Measurements from ENCODE around the gene EP300. TPM values are rescaled to one million over a fixed set of nuclear protein-coding genes. Genes with fewer than 3 reads are reported as not detected.
A peak's percentile ranks its signal among the peaks of the same experiment; 100 is the strongest.
"Not testable (repeated sequence)": the region's sequence is repeated elsewhere in the genome, so short reads cannot be mapped to it uniquely, and the experiment has no call there.

Gene EP300
- total RNA-seq, 1 donor from 2014 or later: 78.9 TPM

- no peak for DNase-seq
These were observed 1.7 kb downstream of the EP300 start for GRCh38 chr22:41094041-41094593.

GRCh38 chr22:41096391-41096790, 4.0 kb downstream of the EP300 start:
- H3K4me1 ChIP-seq: peaks cover 30% of the 10 kb centered on the region
- no peaks in the 10 kb centered on the region for H3K36me3 ChIP-seq
- H3K27ac ChIP-seq: no peak overlapping the region
- no peak for DNase-seq
- no peak for ATAC-seq
- no peaks in the 10 kb centered on the region for H3K9me3 ChIP-seq
- TF ChIP-seq, protein P1, sequence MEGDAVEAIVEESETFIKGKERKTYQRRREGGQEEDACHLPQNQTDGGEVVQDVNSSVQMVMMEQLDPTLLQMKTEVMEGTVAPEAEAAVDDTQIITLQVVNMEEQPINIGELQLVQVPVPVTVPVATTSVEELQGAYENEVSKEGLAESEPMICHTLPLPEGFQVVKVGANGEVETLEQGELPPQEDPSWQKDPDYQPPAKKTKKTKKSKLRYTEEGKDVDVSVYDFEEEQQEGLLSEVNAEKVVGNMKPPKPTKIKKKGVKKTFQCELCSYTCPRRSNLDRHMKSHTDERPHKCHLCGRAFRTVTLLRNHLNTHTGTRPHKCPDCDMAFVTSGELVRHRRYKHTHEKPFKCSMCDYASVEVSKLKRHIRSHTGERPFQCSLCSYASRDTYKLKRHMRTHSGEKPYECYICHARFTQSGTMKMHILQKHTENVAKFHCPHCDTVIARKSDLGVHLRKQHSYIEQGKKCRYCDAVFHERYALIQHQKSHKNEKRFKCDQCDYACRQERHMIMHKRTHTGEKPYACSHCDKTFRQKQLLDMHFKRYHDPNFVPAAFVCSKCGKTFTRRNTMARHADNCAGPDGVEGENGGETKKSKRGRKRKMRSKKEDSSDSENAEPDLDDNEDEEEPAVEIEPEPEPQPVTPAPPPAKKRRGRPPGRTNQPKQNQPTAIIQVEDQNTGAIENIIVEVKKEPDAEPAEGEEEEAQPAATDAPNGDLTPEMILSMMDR (IDR thresholded peaks at IDR 0.05): no peak
- no peaks in the 10 kb centered on the region for H3K27me3 ChIP-seq
- intact Hi-C loops (cut with DNase I): no loop called here
- H3K4me3 ChIP-seq: peak overlapping the region; percentile 17

More at GRCh38 chr22:41094041-41094593, 1.7 kb downstream of the EP300 start:
- Histone ChIP-seq H3K4me1 (peaks cover 30% of the 10 kb centered on the region), H3K27ac (peak overlapping the region; percentile 100), H3K4me3 (peak overlapping the region; percentile 86), H3K9me3 (no peaks in the 10 kb centered on the region), H3K36me3 (no peaks in the 10 kb centered on the region), H3K27me3 (no peaks in the 10 kb centered on the region)
- no peak for ATAC-seq
- intact Hi-C loops (cut with DNase I): loop anchor here (5.0 kb wide), 1 partner anchor 142 kb away; the partner anchor contains the start of gene RBX1
- TF ChIP-seq, protein P1 (IDR thresholded peaks at IDR 0.05): no peak

- H3K4me3 ChIP-seq: no peak overlapping the region
- H3K9me3 ChIP-seq: no peaks in the 10 kb centered on the region
- H3K27ac ChIP-seq: no peak overlapping the region
- TF ChIP-seq, protein P1 (IDR thresholded peaks at IDR 0.05): no peak
- intact Hi-C loops (cut with DNase I): no loop called here
- ATAC-seq: no peak
- DNase-seq: no peak
- H3K36me3 ChIP-seq: no peaks in the 10 kb centered on the region
- no peaks in the 10 kb centered on the region for H3K27me3 ChIP-seq
- peaks cover 35% of the 10 kb centered on the region for H3K4me1 ChIP-seq
These were observed 4.4 kb downstream of the EP300 start for GRCh38 chr22:41096841-41097240.

- H3K27me3 ChIP-seq: no peaks in the 10 kb centered on the region
- intact Hi-C loops (cut with DNase I): no loop called here
- H3K27ac ChIP-seq: no peak overlapping the region
- DNase-seq (no peak), ATAC-seq (no peak)
- no peaks in the 10 kb centered on the region for H3K36me3 ChIP-seq
- peaks cover 43% of the 10 kb centered on the region for H3K4me1 ChIP-seq
- H3K9me3 ChIP-seq: no peaks in the 10 kb centered on the region
- TF ChIP-seq, protein P1 (IDR thresholded peaks at IDR 0.05): no peak
- no peak overlapping the region for H3K4me3 ChIP-seq
These were observed 6.6 kb downstream of the EP300 start for GRCh38 chr22:41099036-41099435.

- TF ChIP-seq, protein P1 (IDR thresholded peaks at IDR 0.05): no peak
- Histone ChIP-seq H3K36me3 (peaks cover 20% of the 10 kb centered on the region), H3K27me3 (no peaks in the 10 kb centered on the region), H3K9me3 (no peaks in the 10 kb centered on the region), H3K4me1 (peaks cover 32% of the 10 kb centered on the region), H3K27ac (peak overlapping the region; percentile 55), H3K4me3 (no peak overlapping the region)
- peak; percentile 33 for ATAC-seq
- intact Hi-C loops (cut with DNase I): no loop called here
- no peak for DNase-seq
These were observed 14.0 kb downstream of the EP300 start for GRCh38 chr22:41106122-41106968.

- H3K27me3 ChIP-seq; H3K4me3 ChIP-seq; H3K9me3 ChIP-seq; intact Hi-C loops (cut with DNase I); DNase-seq; ATAC-seq: not testable (repeated sequence)
- Histone ChIP-seq H3K4me1 (peaks cover 26% of the 10 kb centered on the region), H3K27ac (peak overlapping the region; percentile 55), H3K36me3 (peaks cover 23% of the 10 kb centered on the region)
These were observed 14.6 kb downstream of the EP300 start for GRCh38 chr22:41106969-41107325.

Data from upper lobe of right lung (tissue), 1 donor.